SK-MEL-5 (cell line): ENCODE results near the gene EXOSC1. TPM values are rescaled to one million over a fixed set of nuclear protein-coding genes. Genes with fewer than 3 reads are reported as not detected.
"Not testable (repeated sequence)": the region's sequence is repeated elsewhere in the genome, so short reads cannot be mapped to it uniquely, and the experiment has no call there.

Source experiments
- DNase-seq: peaks from one replicate; pipeline ENCODE4 v3.0.0-alpha.2; 2016; ENCODE audit warnings: low read depth, low spot score
- in situ Hi-C: cut with HindIII; loops from 2 replicates; pipeline ENCODE4 v1.10.0; 2016; ENCODE audit warnings: low sequenced_read_pairs, high pct_unique_total_duplicates, low pct_unique_long_range_greater_than_20kb
- total RNA-seq: library from RNA; depleted of rRNA; stranded (reverse); fragments of >200 nt; shearing (Covaris generic); gene quantifications from 2 replicates; pipeline ENCODE4 v1.2.3, GENCODE V29; 2014

Gene EXOSC1
- total RNA-seq, 1 experiment from 2014 or later = 41.5 TPM

DNA sequence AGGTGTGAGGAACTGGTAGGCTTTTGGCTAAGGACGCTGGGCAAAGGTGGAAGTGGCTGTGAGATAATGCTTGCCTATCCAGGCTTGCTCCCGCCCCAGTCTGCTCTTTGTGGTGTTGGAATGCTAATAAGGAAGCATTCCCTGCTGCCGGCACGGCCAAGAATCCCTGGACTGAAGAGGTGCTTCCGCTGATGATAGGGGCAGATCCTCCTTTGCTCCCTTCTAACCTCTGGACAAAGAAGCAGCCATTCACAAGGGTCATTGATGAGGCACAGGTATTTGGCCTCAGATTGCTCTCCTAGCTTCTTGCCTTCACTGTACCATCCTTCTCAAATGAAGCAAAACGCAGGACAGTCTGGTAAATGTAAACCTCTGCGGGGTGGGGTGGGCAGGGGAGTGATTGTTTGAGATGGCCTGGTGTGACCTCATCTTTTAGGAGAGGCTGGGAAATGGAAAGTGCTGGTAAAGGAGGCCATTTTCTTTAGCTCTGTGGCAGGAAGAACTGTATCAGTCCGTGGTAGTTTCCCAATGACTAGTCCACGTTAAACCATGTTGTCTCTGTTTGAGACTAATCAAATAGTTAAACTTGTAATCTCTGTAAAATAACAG lies 18.1 kb downstream of the EXOSC1 start:
- DNase-seq = no peak
- in situ Hi-C loops = no loop called here

DNA sequence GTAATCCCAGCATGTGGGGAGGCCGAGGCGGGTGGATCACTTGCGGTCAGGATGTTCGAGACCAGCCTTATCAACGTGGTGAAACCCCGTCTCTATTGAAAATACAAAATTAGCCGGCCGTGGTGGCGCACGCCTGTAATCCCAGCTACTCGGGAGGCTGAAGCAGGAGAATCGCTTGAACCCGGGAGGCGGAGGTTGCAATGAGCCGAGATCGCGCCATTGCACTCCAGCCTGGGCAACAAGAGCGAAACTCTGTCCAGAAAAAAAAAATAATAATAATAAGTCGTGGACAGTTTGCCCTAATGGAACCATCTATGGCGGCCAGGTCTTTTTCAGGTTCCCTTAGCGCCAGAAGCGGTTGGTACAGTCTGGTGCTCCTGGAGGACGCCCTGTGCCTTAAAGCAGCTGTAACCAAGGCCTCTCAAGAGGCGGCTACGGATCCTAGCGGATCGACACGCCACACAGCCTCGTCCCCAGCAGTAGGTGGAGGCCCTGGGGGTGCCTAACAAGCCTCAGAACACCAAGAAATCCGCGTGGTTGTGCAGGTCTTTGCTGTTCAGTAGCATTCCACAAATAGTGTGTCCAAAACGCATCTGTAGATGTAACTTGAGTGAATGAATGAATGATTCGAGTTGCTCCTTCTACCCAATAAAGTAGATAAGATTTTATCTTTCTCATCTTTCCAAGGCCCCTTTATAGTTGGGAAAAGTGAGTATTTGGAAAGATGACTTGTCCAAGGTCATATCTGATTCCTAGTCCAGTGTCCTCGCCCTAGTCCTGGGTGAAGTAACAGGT lies 18.8 kb downstream of the EXOSC1 start:
- DNase-seq = no peak
- in situ Hi-C loops = no loop called here

DNA sequence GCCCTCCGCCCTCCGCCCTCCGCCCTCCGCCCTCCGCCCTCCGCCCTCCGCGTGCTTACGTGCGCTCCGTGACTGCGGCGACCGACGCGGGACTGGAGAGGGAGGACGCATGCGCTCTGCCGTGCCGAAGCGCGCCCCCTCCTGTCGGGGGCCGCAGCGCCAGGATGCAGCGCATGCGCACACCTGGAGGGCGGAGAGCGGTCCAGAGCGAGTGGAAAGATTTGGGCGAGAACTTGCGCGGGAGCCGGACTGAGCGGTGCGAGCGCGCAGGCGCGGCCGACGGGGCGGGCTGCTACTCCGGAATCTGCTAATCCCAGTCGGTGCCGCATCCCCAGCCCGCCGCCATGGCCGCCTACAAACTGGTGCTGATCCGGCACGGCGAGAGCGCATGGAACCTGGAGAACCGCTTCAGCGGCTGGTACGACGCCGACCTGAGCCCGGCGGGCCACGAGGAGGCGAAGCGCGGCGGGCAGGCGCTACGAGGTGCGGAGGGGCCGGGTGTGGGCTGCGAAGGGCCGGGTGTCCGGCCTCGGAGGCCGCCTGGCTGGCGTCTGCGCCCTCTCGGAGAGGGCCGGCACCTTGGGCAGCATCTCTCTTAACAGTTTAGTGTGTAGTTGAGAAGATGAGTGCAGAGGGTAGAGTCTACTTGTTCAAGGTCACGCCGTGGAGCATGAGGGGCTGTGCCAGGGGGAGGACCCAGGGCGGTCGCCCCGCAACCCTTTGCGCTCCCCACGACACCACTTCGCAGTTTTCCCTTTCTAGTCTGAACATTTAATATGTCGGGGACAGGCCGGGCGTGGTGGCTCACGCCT lies 19.6 kb downstream of the EXOSC1 start, which contains the start of gene PGAM1:
TSS of gene PGAM1 (plus strand) at position 228 of the 812 bp plus-strand sequence. CDS start at position 345, 117 bp downstream.
- DNase-seq = peak; percentile 93
- in situ Hi-C loops = no loop called here

DNA sequence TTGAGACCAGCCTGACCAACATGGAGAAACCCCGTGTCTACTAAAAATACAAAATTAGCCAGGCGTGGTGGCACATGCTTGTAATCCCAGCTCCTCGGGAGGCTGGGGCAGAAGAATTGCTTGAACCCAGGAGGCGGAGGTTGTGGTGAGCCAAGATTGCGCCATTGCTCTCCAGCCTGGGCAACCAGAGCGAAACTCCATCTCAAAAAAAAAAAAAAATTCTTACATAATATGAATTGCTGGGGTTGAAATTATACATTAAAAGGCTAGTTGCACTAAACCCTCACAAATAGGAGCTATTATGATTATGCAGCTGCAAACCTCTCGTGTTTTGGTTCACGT lies 22.1 kb downstream of the EXOSC1 start:
- DNase-seq, in situ Hi-C loops: not testable (repeated sequence)

DNA sequence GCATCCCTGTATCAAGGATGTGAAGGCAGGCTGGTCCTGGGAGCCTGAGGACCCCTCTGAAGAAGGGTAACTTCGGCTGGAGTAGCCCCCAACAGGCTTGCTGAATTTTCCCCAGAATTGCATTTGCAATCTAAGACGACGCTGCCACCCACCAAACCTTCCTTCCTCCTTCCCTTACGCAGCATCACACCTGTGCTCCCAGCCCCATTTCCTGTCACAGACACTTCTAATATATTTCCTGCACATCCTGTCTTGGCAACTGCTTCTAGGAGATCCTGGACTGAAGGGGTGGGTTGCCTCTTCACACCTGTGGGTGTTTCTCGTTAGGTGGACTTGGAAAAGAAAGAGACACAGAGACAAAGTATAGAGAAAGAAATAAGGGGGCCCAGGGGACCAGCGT lies 29.2 kb downstream of the EXOSC1 start:
- in situ Hi-C loops = no loop called here
- no peak for DNase-seq

DNA sequence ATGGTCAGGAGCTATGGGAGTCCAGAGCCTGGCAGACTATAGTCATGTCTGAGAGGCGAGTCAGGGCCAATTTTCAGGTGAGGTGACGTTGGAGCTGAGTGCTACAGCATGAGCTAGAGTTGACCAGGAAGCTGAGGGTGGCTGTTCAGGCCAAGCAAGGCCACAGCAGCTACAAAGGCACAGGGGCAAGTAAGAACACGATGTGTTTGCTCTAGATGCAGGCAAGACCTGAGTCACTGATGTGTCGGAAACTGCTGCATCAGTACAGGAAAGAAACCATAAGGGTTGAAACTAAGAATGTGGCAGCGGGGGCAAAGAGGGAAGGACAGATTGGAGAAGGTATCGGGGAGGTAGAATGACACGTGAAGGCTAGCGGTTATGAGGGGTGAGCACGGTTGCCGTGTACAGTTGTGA lies 32.9 kb downstream of the EXOSC1 start:
- no peak for DNase-seq
- in situ Hi-C loops = no loop called here

DNA sequence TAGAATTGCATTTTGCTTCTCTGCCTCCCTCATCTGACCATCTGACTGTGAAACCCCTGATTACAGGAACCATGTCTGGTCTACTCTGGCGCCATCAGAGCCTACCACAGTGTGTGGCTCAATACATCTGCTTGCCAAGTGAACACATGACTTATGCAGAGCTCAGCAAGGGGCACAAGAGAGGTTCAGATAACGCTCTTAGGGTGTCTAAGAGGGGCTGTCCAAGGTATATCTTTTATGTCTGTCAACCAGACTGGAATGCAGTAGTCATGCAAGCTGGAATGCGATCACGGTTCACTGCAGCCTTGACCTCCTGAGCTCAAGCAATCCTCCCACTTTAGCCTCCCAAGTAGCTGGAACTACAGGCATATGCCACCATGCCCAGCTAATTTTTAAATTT lies 34.4 kb downstream of the EXOSC1 start:
- no peak for DNase-seq

DNA sequence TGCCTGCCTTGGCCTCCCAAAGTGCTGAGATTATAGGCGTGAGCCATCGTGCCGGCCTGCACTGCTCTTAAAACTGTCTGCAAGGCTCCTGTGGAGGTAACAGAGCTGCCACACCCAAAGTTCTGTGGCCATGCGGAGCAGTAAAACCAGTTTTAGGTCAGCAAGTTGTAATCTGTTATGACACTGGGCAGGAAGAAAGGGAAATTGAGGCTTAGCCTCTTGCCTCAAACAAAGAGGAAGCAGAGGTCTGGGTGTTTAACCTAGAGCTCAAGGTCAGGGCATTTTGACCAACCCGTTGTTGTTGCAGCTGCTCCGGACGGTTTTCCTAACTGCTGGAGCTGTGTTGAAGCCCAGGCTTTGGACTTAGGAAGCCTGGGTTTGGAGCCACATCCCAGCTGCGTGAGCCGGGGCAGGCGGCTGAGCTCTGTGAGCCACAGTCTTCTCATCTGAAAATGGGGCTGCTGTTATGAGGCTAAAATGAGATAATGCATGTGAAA lies 37.3 kb downstream of the EXOSC1 start:
- DNase-seq = no peak
- in situ Hi-C loops = no loop called here

More for the DNA sequence above, 34.4 kb downstream of the EXOSC1 start:
- in situ Hi-C loops = no loop called here

DNA sequence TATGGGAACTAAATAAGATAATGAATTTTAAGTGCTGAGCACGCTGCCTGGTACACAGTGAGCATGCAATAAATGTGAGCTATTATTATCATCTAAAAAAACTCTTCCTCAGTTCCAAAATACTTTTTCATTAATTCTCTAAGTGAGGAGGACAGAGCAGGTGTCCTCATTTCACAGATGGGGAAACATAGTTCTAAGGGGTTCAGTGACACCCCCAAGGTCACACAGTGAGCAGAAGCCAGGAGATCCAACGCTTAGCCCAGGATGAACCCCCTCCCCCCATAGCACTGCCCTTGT lies 37.9 kb downstream of the EXOSC1 start:
- in situ Hi-C loops = no loop called here
- no peak for DNase-seq

DNA sequence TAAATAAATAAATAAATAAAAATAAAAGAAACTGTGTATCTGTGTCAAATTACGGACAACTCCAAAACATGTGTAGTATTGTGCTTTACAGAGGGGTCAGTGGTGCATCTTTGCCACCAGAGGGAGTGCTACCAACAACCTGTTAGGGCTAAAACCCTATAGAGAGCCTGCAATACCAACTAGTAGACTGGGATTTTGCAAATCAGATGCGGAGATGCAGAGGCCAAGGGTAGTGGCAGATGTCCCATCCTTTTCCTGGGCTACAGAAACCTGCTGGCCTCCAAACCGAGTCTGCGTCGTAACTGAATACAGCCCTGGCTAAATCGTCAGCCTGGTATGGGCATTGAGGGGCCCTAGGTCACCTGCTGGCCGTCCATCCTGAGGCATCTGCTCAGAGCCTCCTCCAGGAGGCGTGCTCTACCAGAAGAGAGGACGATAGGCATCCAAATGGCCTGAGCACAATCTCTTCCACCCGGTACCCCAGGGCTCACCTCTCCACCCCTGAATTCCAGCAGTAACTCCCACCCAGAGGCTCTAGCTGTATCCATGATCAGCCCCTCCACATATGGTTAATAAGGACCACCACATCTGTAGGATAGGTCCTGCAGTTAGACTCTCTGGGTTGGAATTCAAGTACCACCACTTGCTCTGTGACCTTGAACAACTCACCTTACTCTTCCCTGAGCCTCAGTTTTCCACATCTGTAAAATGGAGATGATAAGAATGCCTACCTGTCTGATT lies 38.4 kb downstream of the EXOSC1 start:
- in situ Hi-C loops = no loop called here
- DNase-seq = peak; percentile 84

DNA sequence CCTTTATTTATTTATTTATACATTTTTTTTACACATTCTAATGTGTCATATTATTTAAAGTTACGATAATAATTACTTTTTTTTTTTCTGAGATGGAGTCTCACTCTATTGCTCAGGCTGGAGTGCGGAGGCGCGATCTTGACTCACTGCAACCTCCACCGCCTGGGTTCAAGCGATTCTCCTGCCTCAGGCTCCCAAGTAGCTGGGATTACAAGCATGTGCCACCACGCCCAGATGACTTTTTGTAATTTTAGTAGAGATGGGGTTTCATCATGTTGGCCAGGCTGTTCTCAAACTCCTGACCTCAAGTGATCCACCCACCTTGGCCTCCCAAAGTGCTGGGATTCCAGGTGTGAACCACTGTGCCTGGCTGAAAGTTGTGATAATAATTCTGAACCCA lies 39.3 kb downstream of the EXOSC1 start:
- DNase-seq, in situ Hi-C loops: not testable (repeated sequence)

DNA sequence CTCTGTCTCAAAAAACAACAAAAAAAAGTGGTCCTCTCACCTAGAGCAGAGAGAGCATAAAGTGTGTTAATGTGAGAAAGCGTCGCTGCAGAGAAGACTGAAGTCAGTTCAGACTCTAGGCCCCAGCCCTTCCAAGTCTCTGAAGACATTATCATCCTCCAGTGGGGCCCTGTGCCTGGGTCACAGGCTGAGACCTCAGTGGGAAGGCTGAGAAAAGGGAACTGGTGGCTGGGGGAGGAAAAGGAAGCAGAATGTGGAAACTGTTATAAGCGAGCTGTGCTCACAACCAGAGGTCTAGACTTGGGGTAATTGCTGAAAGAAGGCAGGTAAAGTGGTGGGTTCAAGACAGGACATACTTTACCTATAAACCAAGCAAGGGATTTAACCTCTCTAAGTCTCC lies 39.7 kb downstream of the EXOSC1 start:
- no peak for DNase-seq
- in situ Hi-C loops = no loop called here

DNA sequence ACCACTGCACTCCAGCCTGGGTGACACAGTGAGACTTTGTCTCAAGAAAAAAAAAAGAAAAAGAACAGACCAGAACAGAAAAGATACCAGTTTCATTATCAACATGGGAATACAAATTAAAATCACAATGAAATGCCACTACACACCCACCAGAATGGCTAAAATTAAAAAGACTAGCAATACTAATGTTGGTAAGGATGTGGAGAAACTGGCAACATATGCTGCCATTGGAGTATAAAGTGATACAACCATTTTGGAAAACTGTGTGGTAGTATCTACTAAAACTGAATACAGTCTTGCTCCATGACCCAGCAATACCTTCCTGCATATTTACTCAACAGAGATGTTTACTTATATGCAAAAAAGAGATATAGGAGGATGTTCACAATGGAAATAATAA lies 41.8 kb downstream of the EXOSC1 start:
- in situ Hi-C loops = no loop called here
- no peak for DNase-seq

DNA sequence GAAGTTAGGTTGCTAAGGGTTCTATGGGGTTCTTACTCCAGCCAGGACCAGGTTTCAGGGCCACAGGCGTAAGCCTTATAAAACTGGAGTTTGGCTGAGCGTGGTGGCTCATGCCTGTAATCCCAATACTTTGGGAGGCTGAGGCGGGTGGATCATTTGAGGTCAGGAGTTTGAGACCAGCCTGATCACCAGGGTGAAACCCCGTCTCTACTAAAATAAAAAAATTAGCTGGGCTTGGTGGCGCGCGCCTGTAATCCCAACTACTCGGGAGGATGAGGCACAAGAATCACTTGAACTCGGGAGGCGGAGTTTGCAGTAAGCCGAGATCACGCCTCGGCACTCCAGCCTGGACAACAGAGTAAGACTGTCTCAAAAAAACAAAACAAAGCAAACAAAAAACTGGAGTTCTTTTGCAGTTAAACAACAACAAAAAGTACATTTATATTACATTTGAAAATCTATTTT lies 44.3 kb downstream of the EXOSC1 start:
- DNase-seq = no peak
- in situ Hi-C loops = no loop called here

DNA sequence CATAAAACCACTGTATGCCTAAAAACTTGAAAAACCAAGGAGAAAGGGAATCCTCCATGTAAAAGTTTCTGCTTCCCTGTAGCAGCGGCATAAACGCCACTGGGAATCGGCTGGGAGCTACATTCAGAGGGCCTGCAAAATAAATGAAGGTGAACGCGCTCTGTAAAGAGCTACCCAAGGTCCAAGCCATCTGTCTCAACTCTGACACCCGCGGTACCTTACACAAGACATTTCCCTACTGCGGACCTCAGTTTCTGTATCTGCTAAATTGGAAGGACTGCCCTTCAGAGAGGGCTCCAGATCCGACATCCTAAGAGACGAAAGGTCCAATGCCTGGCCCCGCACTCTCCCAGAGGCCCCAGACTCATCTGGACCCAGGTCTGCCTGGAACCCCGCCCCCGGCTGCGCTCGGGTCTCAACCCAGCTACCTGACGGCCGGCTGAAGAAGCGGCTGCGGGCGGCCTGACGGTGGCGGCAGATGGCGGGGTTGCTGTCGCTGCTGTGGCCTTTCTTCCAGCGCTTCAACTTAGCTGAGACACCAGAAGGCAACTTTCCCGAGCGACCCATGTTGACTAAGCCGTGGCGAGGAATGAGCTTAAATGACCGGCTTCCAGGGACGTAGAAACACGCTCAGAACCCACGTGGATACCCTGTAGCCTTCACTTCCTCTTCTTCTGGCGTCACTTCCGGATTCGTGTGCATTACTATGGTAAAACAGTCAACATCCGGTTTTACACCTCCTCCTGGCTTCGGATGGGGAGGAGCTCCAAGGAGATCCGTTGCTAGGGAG lies 44.9 kb downstream of the EXOSC1 start, which contains the start of gene RRP12:
TSS of gene RRP12 (minus strand) at position 676 of the 790 bp plus-strand sequence. CDS start at position 567, 109 bp downstream.
- in situ Hi-C loops = no loop called here
- peak; percentile 98 for DNase-seq

DNA sequence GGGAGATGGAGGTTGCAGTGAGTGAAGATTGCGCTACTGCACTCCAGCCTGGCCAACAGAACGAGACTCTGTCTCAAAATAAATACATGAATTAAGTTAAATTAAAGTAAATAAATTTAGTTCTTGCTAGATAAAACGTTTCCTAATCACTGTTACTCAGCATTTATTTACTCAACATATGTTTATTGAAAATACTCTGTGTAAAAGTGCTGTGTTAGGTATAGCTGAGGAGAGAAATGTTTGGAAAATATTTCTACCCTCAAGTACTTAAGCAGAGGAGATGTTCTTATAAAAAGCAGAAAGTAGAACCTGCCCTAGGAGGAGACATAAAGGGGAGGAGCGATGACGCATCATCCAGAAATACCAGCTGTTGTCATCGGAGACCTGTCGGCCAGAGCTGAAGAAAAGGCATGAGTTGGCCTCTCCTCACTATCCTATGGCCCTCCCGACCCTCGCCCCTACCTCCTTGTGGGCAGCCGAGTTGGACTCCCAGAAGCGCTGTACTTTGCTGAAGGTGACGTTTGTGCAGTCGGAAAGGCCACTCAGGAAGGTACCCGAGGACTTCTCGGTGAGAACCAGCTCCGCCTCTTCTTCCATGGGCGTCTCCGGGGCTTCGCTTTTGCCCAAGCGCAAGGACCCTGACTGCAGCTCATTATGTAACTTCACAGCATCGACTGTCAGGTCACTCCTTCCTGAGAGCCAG lies 45.8 kb downstream of the EXOSC1 start:
- in situ Hi-C loops = no loop called here
- peak; percentile 56 for DNase-seq
